Activated CD8-positive, alpha-beta memory T cell treated with anti-CD3 and anti-CD28 coated beads for 24 hours (primary cell): Measurements from ENCODE around the gene ZNF549.

Experiments
- DNase-seq: peaks from one replicate; pipeline ENCODE4 v3.0.0-alpha.2; 2020

ZNF549 gene

GRCh38 chr19:57570707-57571106 lies 43.6 kb downstream of the ZNF549 start:
- DNase-seq = no peak

- DNase-seq = no peak
Measured at GRCh38 chr19:57572415-57572947, 45.3 kb downstream of the ZNF549 start.

GRCh38 chr19:57576661-57577060 lies 49.5 kb downstream of the ZNF549 start:
- no peak for DNase-seq

GRCh38 chr19:57578487-57579205 lies 51.5 kb downstream of the ZNF549 start, which contains the start of gene ZNF416:
TSS of gene ZNF416 (minus strand) at chr19:57578911. CDS start at chr19:57578704, 207 bp downstream.
- peak; percentile 94 for DNase-seq

- no peak for DNase-seq
Measured at GRCh38 chr19:57583104-57583520, 56.0 kb downstream of the ZNF549 start.

GRCh38 chr19:57583521-57584416 lies 56.6 kb downstream of the ZNF549 start, which contains the start of gene ZIK1:
TSS of gene ZIK1 (plus strand) at chr19:57584145. CDS start at chr19:57584357, 212 bp downstream.
- peak; percentile 91 for DNase-seq

- no peak for DNase-seq
Measured at GRCh38 chr19:57587529-57587928, 60.4 kb downstream of the ZNF549 start.

- no peak for DNase-seq
Measured at GRCh38 chr19:57599377-57599760, 72.2 kb downstream of the ZNF549 start.

- peak; percentile 95 for DNase-seq
Measured at GRCh38 chr19:57599761-57600383, 72.7 kb downstream of the ZNF549 start, which contains the start of gene ZNF530. TSS of gene ZNF530 (plus strand) at chr19:57599885. CDS start at chr19:57604346, 4,461 bp downstream.

GRCh38 chr19:57606931-57607330 lies 79.8 kb downstream of the ZNF549 start:
- no peak for DNase-seq
